ENCODE data around the gene ATR. TPM values are rescaled to one million over a fixed set of nuclear protein-coding genes. Genes with fewer than 3 reads are reported as not detected.

The ATR gene
- total RNA-seq, 1 experiment from 2014 or later = 15.8 TPM

DNA sequence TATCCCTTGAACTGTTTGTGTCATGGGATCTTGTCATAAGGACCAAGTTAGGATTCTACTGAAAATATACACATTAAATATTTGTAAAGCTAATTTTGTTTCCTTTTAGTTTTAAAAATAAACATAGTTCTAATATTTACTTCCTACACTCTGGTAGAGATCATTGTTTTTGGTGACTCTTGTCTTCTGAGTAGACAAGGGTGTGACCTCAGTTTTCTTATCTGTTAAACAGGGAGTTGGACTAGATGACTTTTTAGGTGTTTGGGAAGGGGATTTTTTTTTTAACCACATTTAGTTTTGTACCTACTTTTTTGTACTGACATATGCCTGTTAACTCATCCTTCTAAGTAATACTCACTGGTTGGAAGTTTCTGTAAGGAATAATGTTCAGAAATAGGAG is 48.4 kb upstream of the ATR start:
- no peak overlapping the region for H3K56ac ChIP-seq (ENCODE audit: insufficient read length, low read depth, low read length)
- no peaks in the 10 kb centered on the region for H3K4me1 ChIP-seq (ENCODE audit: insufficient read depth, low read length)
- no peak overlapping the region for H2BK5ac ChIP-seq (ENCODE audit: insufficient read length, low read length)
- no peaks in the 10 kb centered on the region for H4K20me1 ChIP-seq (ENCODE audit: control insufficient read depth, insufficient read depth, insufficient read length)
- no peak overlapping the region for H4K91ac ChIP-seq (ENCODE audit: insufficient read length, low read depth, low read length)
- H2AK5ac ChIP-seq (ENCODE audit: insufficient read length, low read length) = no peak overlapping the region
- H3K27me3 ChIP-seq (ENCODE audit: insufficient read depth, low read length) = no peaks in the 10 kb centered on the region
- no peak overlapping the region for H2BK12ac ChIP-seq (ENCODE audit: insufficient read length, low read depth, low read length)
- no peaks in the 10 kb centered on the region for H3K9me3 ChIP-seq (ENCODE audit: control insufficient read depth, low read depth, low read length)
- H2BK15ac ChIP-seq (ENCODE audit: low read depth, low read length) = no peak overlapping the region
- no peak overlapping the region for H2BK120ac ChIP-seq (ENCODE audit: low read depth, low read length, poor library complexity, severe bottlenecking)
- Mint-ChIP-seq H3K27ac (no peak overlapping the region), H3K4me1 (peaks cover 5% of the 10 kb centered on the region in 2 experiments), H3K4me3 (no peak overlapping the region), H3K9me3 (no peaks in the 10 kb centered on the region), H3K36me3 (ENCODE audit: insufficient read depth in 1 of 3, low read depth in 3 of 3) (no peaks in the 10 kb centered on the region), H3K27me3 (ENCODE audit: low read depth) (no peaks in the 10 kb centered on the region)
- H3K18ac ChIP-seq (ENCODE audit: insufficient read length, low read depth, low read length) = no peak overlapping the region
- H3K23ac ChIP-seq (ENCODE audit: insufficient read length, low read depth, low read length) = no peak overlapping the region
- DNase-seq = no peak
- H3K4me2 ChIP-seq (ENCODE audit: insufficient read depth, insufficient read length, low read length) = no peak overlapping the region
- no peak for TF ChIP-seq CTCF (conservative IDR thresholded peaks at IDR 0.05)
- H4K8ac ChIP-seq (replicated peaks; ENCODE audit: insufficient read length, low read depth, low read length) = no peak overlapping the region
- no peak overlapping the region for H3K4ac ChIP-seq (ENCODE audit: low read depth, low read length)
- H3T11ph ChIP-seq (ENCODE audit: low read length) = no peak overlapping the region
- H4K5ac ChIP-seq (ENCODE audit: insufficient read length, low read depth, low read length) = no peak overlapping the region
- no peak overlapping the region for H2BK20ac ChIP-seq (ENCODE audit: low read depth, low read length, poor library complexity, severe bottlenecking)
- no peak overlapping the region for H3K27ac ChIP-seq (ENCODE audit: insufficient read length, low read depth, low read length)
- no peak overlapping the region for H2AFZ ChIP-seq (ENCODE audit: low read length)
- no peak overlapping the region for H3K14ac ChIP-seq (ENCODE audit: insufficient read depth, low read length)
- H3K23me2 ChIP-seq (ENCODE audit: insufficient read length, low read depth, low read length, poor library complexity, severe bottlenecking) = no peaks in the 10 kb centered on the region
- H3K79me2 ChIP-seq (ENCODE audit: insufficient read depth, low read length) = no peaks in the 10 kb centered on the region
- no peak overlapping the region for H3K9ac ChIP-seq (ENCODE audit: extremely low read depth, insufficient read length, low read length)
- H3K79me1 ChIP-seq (ENCODE audit: insufficient read depth, low read depth, low read length, poor library complexity, severe bottlenecking) = no peaks in the 10 kb centered on the region

Data from H9 (cell line).